Mucosa of stomach (tissue), 1 donor: ENCODE data around the gene PWP2.
"Not testable (repeated sequence)": the region's sequence is repeated elsewhere in the genome, so short reads cannot be mapped to it uniquely, and the experiment has no call there.

Experiments used
- H3K27me3 ChIP-seq: one replicate; pipeline ENCODE4 v1.7.0; 2013; ENCODE audit warnings: mild to moderate bottlenecking, low read length; ENCODE audit not compliant: control insufficient read depth, insufficient read depth
- H3K36me3 ChIP-seq: one replicate; pipeline ENCODE4 v1.7.0; 2013; ENCODE audit warnings: low read length; ENCODE audit not compliant: control insufficient read depth, insufficient read depth
- H3K4me1 ChIP-seq: one replicate; pipeline ENCODE4 v1.7.0; 2013; ENCODE audit warnings: mild to moderate bottlenecking, low read length; ENCODE audit not compliant: control insufficient read depth, insufficient read depth
- H3K4me3 ChIP-seq: one replicate; pipeline ENCODE4 v1.7.0; 2013; ENCODE audit warnings: low read length
- H3K9ac ChIP-seq: one replicate; pipeline ENCODE4 v1.7.0; 2013; ENCODE audit warnings: mild to moderate bottlenecking, low read length, moderate library complexity
- H3K9me3 ChIP-seq: one replicate; pipeline ENCODE4 v1.7.0; 2013; ENCODE audit warnings: mild to moderate bottlenecking, low read length, moderate library complexity; ENCODE audit not compliant: control insufficient read depth
- donor health status: Pancreatic carcinoma.

Gene PWP2

DNA sequence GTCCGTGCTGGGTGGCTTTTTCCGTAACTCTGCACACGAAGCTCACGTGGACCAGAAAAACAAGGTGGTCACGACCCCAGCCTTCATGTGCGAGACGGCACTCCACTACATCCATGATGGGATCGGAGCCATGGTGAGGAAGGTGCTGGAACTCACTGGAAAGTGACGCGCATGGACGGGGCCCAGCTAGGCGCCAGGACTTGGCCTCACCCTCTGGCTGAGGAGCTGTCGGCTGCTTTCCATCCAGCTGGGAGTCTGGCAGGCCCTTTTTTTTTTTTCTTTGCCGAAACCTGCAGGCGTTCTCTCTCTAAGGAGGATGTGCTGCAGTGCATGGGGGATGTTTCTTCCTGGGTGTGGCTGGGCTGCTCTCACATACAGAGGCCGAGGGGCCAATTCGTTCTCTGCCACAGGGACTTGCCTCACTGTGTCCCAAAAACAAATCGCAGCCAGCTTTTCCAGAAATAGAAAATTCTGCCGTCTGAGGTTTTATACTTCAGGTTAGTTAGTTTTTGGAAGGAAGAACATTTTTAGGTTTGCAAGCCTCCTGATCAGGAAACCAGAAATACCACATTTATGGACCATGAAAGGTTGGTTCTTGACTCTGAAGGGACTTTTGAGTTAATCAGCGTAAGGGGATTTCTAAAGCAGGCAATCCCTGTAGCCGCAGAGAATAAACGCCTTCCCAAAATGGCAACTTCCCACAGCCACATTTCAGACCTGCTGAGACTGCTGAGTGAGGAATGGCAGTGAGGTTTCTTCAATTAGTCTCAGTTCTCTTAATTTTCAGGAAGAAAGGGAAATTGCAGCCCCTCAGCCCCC is 37.8 kb downstream of the PWP2 start:
- not testable (repeated sequence) for H3K9ac ChIP-seq, H3K4me1 ChIP-seq, H3K9me3 ChIP-seq, H3K4me3 ChIP-seq, H3K36me3 ChIP-seq, H3K27me3 ChIP-seq

DNA sequence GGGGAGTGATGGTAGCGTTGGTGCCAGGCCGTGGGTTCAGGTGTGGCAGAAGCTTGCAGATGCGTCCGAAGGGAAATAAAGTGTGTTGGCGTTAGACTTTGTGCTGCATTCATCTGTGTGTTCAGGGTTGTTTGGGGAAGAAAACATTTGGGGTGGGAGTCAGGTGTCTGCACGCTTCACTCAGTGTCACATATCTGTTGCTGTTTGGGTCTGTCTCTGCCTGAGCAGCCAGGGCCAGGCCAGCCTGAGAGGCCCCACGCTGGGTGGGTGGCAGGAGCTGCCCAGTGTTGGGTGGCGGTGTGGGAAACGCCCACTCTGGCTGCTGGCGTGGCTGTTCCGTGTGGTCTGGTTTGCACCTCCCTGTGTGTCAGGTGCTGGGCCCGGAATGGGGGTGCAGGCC is 38.4 kb downstream of the PWP2 start:
- not testable (repeated sequence) for H3K9ac ChIP-seq, H3K36me3 ChIP-seq, H3K4me1 ChIP-seq, H3K27me3 ChIP-seq, H3K9me3 ChIP-seq, H3K4me3 ChIP-seq

DNA sequence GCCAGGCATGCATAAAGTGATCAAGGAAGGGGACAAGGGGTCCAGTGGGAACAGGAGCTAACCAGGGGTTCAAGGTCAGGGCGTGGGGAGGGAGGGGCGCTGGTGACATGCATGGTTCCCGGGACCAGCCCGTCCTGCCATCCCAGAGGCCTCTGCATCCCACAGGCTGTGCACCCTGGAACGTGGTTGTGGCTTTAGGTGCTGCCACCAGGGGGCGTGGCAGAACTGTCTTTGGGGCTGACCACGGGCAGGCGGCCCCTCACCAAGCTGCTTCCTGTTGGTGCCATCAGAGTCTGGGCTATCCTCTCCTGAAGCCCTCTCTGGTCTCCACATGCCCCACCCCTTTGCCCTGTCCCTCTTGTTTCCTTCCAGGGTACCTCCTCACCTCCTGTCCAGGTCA is 39.9 kb downstream of the PWP2 start:
- not testable (repeated sequence) for H3K9ac ChIP-seq, H3K4me1 ChIP-seq, H3K36me3 ChIP-seq, H3K9me3 ChIP-seq, H3K4me3 ChIP-seq, H3K27me3 ChIP-seq

DNA sequence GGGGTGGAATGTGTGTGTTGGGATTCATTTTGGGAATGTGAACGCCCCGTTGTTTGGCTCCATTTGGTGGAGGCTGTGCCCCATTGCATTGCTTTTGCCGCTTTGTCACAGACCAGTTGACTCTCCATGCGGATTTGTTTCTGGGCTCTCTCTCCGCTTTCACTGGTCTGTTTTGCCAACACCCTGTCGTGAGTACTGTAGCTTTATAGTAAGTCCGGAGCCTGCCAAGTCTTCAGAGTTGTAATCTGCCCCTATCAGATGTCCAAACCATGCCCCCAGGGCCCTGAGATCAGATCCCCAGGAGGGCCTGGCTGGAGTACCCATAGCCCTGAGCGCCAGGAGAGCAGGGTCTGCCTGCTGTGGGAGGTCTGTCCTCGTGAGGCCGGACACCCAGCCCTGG is 43.1 kb downstream of the PWP2 start:
- H3K9ac ChIP-seq, H3K4me3 ChIP-seq, H3K27me3 ChIP-seq, H3K36me3 ChIP-seq, H3K9me3 ChIP-seq, H3K4me1 ChIP-seq: not testable (repeated sequence)

DNA sequence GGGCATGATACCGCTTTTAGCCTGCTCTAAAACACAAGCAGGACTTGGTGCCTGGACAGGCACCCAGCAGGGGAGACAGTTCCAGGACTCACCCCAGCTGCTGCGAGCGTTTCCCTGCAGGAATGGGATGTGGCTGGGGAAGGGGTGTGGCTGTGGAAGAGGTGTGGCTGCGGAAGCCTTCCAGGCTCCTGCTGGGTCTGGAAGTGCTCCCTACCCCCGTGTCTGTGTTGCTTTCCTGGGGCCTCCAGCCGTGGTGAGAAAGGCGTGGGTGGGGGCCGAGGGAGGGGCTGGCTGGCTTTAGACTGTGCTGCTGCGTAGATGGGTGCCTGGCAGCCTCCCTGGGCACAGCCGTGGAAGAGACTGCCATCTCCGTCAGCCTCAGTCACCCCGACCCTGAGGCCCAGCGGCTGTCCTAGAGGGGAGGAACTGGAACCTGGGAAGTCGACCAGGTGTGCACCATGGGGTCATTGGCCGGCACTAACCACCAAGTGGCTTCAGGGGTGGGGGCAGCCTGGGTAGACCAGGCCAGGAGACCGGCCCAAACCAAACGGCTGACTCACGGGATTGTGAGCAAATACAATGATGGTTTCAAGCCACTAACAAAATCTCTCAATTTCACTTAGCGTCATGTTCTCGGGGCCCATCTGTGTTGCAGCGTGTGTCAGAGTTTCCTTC is 46.2 kb downstream of the PWP2 start:
- H3K27me3 ChIP-seq, H3K9ac ChIP-seq, H3K4me1 ChIP-seq, H3K4me3 ChIP-seq, H3K9me3 ChIP-seq, H3K36me3 ChIP-seq: not testable (repeated sequence)

DNA sequence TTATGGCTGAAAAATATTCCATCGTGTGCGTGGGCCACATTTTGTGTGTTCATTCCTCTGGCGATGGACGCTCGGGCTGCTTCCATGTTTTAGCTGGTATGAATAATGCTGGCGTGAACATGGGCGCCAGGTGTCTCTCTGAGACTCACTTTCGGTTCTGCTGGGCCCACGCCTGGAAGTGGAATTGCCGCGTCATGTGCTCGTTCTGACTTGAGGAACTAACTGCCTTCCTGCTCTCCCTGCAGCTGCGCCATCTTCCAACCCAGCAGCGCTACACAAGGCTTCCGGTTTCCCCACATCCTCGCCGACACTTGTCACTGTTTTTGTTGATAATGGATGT is 46.7 kb downstream of the PWP2 start:
- H3K36me3 ChIP-seq, H3K4me1 ChIP-seq, H3K9ac ChIP-seq, H3K4me3 ChIP-seq, H3K9me3 ChIP-seq, H3K27me3 ChIP-seq: not testable (repeated sequence)

DNA sequence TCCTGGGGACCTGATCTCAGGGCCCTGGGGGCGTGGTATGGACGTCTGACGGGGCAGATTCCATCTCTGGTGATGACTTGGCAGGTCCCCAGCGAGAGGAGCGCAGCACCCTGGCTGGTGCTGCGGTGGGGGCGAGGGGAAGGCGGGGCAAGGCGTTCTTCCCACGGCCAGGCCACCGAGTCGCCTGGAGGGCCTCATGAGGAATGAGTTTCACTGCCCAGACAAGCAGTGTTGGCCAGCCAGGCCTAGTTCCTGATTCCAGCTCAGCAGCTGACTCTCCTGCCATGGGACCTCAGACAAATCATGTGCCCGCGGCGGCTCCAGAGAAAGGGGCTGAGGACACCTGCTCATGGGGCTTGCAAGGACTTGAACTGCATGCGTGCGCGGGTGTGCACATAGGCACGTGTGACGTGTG is 47.6 kb downstream of the PWP2 start:
- not testable (repeated sequence) for H3K4me1 ChIP-seq, H3K4me3 ChIP-seq, H3K9me3 ChIP-seq, H3K9ac ChIP-seq, H3K27me3 ChIP-seq, H3K36me3 ChIP-seq

DNA sequence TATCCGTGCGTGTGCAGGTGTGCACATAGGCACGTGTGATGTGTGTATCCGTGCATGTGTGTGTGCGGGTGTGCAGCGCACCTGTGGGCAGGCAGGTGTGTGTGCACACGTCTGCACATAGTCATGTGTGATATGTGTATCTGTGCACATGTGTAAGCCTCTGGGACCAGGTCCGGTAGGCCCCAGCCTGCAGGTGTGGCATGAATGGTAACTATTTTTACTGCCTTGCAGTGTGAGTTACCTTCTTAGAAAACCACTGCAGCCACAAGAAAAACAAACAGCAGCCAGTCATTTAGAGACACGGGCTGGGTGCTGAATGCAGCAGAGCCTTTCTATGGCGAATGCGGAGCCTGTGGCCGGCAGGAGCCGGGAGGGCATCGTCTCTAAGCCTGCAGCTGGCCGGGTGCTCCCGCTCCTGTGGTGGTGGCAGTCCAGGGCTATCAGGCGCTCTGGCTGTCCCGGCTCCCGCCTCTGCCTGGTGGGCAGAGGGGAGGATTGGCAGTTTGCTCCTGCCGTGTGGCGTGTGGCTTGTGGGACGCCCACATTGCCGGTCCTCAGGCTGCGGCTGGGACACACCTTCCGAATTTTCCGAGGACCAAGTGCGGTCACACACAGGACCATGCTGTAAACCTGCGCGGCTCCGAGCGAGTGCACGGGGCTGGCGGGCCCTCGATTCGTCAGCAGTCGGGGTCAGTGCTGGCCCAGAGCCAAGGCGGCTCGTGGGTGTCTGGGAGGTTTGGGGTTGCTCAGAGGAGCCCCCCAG is 48.2 kb downstream of the PWP2 start:
- H3K9ac ChIP-seq, H3K4me3 ChIP-seq, H3K4me1 ChIP-seq, H3K9me3 ChIP-seq, H3K27me3 ChIP-seq, H3K36me3 ChIP-seq: not testable (repeated sequence)

DNA sequence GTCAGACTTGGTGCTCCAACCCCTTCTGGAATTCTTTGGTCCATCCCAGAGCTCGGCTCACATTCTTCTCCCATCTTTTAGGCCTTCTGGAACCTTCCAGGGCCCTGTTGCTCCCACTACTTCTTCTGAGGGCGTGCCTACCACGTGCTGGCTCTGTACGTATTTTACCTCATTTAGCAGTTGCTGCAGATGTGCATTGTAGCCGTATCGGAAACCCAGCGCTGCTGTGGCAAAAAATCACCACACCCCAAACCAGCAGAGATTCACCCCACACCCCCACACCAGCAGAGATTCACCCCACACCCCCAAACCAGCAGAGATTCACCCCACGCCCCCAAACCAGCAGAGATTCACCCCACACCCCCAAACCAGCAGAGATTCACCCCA is 48.8 kb downstream of the PWP2 start:
- H3K9ac ChIP-seq, H3K9me3 ChIP-seq, H3K27me3 ChIP-seq, H3K36me3 ChIP-seq, H3K4me1 ChIP-seq, H3K4me3 ChIP-seq: not testable (repeated sequence)

DNA sequence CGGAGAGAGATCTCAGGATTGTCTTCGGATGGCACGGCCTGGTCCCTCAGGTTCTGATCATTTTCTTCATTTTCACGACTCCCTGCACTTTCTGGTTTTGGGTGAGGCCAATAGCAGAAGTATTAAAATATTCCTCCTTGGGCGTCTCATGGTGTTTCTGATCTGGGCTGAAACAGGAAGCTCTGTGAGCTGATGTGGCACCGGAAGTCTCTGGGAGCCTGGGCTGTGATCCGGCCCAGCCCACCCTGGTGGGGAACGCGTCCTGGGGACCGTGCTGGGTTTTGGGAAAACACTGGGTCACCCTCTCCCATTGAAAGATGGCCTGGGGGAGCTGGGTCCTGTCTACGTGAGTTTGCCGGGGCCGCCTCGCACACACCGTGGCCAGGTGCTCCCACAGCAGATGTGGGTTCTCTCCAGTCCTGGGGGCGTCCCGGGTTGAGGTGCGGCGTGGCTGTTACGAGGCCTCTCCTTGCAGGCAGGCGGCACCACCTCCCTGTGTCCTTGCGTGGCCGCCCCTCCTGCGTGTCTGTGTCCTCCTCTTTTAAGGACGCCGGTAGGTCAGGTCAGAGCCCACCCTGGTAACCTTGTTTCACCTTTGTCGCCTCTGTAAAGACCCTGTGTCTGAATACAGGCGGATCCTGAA is 50.4 kb downstream of the PWP2 start:
- not testable (repeated sequence) for H3K9me3 ChIP-seq, H3K4me1 ChIP-seq, H3K4me3 ChIP-seq, H3K9ac ChIP-seq, H3K27me3 ChIP-seq, H3K36me3 ChIP-seq

DNA sequence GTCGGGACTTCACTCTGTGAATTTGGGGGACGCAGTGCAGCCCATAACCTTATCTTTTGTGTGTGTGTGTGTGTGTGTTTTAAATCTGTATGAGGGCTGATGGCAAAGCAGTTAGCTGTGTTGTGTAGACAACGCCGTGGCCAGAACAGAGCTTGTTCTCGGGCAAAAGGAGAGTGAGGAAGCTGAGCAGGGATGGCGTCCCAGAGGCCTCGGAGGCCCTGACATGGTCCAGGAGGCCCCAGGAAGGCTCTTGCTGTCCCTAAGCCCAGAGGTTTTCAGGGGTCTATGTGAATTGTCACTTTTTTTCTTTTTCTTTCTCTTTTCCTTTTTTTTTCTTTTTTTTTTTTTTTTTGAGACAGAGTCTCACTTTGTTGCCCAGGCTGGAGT is 50.9 kb downstream of the PWP2 start:
- H3K4me1 ChIP-seq, H3K27me3 ChIP-seq, H3K9ac ChIP-seq, H3K9me3 ChIP-seq, H3K36me3 ChIP-seq, H3K4me3 ChIP-seq: not testable (repeated sequence)
